Non-pigmented ciliary epithelial cell (primary cell): ENCODE measurements around the gene C7orf25.
A peak's percentile ranks its signal among the peaks of the same experiment; 100 is the strongest.

Experiments
- DNase-seq: peaks from one replicate; pipeline ENCODE4 v3.0.0-alpha.2; 2010; ENCODE audit warnings: low read depth

C7orf25 gene

DNA sequence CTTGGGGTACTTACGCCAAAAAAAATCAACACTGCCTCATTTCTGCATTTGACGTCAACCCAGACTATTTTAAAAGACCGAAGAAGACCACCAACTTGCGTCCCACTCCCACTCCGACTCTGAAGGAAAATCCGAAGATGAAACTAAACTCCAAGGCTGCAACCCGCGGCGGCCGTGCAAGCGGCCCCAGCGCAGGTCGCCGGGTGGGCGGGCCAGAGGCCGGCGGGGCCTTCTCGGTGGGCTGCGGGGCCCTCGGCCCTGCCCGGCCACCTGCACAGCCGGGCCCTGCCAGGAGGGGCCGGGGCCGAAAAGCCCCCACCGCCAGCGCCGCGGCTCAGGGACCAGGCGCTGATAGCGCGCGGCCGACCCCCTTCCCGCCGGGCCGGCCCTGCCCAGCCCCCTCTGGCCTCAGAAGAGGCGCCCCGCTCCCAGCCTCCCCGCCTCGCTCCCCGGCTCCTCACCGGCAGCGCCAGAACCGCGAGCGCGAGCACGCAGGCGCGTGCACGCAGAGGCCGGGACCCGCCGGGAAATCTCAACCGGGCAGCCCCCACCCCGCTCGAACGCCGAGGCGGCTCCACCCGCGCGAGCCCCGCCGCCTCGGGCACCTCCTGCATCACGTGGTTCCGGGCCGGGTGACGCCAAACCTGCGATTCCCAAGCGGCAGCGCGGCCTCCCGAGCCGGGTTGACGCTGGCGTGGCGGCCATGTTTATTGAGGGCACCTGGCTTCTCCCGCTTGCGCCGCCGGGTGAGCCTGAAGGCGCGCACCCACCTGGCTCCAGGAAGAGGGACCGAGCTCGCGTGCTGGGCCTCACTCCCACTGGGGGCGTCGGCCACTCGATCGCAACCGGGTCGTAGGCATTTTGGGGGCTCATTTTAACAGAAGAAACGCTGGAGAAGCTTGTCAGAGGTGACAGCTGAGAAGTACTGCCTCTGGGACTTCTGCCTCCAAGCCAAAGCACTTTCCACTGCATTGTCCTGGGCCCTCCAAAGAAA is at the start of gene C7orf25:
Gene C7orf25 (minus strand): TSS at position 617 of the 994 bp plus-strand sequence. CDS start 1,170 bp downstream, outside the sequence.
- no peak for DNase-seq

- DNase-seq, result no peak
These were observed 49.3 kb upstream of the C7orf25 start for GRCh38 chr7:42961170-42961569.

- DNase-seq, result no peak
These were observed 48.9 kb upstream of the C7orf25 start for GRCh38 chr7:42960762-42961161.

- DNase-seq, result no peak
These were observed 47.7 kb upstream of the C7orf25 start for GRCh38 chr7:42959549-42959948.

DNA sequence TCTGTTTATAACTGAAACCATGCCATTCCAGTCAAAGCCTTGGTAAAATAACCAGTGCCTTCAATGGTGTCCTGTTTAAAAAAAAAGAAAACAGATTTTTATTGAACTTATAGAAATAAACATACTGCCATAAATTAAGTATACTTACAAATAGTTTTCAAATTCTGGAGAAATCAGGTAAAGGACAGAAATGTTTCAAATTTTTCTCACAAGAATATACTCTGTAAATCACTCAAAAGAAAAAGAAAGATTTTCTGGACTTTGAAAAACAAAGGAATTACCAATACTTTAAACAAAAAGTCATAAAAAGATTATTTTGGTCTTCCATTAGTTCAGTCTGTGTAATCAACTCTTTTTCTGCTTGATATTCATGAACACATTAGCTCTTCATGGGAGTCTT is 44.2 kb upstream of the C7orf25 start:
- DNase-seq, result no peak

GRCh38 chr7:42953994-42954393 is 42.1 kb upstream of the C7orf25 start:
- no peak for DNase-seq

DNA sequence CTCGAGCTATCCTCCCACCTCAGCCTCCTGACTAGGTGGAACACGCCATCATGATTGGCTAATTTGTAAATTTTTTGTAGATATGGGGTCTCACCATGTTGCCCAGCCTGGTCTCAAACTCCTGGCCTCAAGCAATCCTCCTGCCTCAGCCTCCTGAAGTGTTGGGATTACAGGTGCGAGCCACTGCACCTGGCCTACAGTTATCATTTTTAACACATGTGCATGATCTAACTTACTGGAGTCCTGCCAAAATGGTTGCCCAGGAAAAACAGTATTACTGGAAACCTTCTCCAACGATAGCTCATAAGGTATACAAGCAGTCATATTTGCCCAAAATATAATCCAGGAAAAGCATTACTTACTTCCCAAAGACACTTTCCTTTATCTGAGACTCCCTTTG is 40.5 kb upstream of the C7orf25 start:
- DNase-seq, result no peak

DNA sequence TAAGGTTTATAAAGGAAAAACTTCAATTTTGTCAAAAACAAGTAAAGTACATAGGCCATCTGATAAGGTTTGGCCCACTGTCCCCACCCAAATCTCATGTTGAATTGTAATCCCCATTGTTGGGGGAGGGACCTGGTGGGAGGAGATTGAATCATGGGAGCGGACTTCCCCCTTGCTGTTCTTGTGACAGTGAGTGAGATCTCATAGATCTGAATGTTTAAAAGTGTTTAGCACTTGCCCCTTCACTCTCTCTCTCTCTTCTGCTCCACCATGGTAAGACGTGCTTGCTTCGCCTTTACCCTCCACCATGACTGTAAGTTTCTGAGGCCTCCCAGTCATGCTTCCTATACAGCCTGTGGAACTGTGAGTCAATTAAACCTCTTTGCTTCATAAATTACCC is 38.5 kb upstream of the C7orf25 start:
- DNase-seq, result no peak

DNA sequence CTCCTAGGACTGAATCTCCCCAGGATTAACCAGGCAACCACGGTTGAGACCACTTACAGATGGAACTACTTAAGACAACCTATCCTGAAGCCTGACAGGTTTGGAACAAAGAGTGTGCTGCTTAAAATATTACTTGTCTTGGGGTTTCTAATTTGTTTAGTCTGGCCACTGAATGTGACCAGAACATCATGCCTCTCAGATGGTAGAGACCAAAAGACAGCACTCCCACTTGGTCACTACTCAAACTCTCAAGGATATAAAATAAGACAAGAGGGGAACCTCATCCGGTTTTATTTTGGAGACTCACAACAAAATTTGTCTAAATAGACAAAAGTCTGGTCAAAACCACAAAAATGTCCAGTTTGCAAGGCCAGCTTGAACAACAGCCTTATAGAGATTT is 35.7 kb upstream of the C7orf25 start:
- DNase-seq, result no peak

GRCh38 chr7:42946627-42946950 is 34.7 kb upstream of the C7orf25 start:
- no peak for DNase-seq

DNA sequence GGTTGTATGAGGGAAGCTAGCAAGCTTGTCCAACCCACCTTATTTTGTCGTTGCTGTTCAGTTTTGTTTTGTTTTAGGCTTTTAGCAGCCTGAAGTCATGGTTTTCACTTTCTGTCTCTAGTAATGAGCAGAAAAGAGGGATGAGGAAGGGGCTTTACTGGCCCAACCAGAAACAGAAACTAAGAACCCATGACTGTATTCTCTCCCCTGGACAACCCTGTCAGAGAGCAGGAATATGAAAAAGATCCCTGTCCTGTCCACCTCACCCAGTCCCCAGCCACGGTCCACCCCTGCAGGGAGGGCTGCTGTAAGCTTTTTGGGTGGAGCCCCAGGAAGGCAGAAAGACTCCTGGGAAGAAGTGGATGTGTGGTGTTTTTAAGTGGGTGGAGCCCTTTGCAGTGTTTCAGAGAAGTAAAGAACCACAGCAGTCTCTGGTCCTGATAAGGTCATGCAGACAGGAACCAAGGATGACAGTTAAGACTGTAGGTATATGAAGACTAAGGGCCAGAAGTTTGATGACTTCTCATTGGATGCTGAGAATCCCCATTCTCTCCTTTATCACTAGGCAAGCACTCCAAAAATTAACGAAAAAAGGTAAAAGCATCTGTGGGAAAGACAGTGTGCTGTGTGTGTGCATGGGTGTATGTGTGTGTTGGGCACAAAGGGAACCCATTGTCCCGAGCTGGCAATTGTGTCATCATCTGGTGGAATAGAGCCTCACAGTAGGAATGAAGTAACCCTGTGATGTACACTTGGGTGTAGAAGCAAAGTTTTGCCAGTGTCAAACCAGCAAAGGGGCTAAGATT is 34.2 kb upstream of the C7orf25 start:
- no peak for DNase-seq

- peak; percentile 32 for DNase-seq
These were observed 29.3 kb upstream of the C7orf25 start for GRCh38 chr7:42940985-42941847.

DNA sequence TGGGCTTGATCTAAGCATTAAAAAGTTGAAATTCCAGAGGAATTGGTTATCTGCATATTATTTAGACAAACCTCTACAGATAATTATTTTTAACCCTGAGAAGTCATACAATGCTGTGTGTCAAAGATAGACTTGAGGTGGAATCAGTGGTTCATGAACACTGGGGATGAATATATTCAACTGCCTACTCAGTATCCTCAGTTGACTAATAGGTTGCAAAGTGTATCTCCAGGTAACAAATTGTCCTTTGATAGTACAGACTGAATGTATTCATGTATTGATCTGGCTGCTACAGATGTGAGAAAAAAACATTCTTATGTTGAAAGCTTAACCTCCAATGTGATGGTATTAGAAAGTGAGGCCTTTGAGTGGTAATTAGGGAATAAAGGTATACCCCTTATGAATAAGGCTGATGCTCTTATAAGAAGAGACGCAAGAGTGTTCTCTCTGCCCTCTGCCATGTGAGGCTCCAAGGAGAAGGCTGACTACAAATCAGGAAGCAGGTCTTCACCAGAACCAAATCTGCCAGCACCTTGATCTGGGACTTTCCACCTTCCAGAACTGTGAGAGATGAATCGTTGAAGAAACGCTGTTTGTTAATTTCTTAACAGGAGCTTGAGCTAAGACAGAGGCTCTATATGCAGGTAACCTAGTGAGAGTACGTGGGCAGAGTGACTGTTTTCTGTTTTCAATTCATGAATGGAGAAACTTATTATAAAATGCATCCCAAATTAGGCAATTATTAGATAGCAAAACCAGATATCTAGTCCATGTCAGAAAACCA is 27.8 kb upstream of the C7orf25 start:
- DNase-seq, result no peak

- DNase-seq, result no peak
These were observed 24.0 kb upstream of the C7orf25 start for GRCh38 chr7:42935861-42936260.

DNA sequence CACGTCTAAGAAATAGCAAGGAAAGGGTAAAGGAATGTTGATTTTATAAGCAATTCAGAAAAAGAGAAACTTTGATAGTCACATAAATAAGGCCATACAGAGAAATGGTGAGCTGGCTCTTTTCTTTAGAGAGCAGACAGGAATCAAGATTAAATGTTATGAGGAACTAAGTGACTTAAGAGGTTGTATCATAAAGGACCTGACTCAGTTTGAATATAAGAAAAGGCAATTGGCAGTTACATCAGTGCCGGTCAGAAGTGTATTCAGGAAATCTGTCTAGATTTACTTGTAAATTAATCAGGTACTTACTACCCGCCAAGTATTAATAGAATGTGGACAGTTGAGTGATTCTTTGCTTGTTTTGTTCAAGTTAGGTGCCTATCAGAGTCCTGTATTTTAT is 22.4 kb upstream of the C7orf25 start:
- no peak for DNase-seq

DNA sequence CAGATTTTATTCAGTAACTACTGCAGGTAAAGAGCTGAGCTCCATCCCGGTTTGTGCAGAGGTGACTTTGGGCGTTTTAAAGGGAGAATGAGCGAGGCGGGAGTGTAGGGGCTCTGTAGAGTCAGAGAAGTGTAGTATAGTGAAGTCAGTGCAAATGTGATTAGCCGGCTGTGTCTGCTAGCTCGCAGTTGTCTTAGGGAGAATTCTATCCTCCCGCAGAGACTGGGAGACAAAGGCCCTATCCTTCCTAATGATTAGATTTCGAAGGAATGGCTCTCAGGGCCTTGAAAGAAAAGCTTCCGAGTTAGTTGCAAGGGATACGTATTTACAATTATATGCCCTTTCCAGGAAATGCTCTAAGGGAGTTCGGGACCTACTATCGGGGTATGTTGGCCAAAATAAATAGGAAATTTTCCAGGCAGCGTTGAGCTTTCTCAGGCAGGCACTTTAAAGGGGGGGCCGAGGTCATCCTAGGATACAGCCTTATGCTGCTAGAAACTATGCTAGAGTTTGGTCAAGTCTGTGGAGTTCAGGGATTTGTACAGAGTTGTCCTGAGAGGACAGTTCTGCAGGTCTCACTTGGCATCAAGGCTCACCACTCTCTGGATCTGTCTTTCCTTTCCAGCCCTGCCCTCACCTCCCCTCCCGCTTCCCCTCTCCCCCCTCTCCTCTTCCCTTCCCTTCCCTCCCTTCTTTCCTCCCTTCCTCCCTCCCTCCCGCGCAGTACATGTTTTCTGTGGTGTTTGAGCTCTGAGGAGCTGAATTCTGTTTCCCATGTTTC is 21.1 kb upstream of the C7orf25 start:
- DNase-seq, result no peak

DNA sequence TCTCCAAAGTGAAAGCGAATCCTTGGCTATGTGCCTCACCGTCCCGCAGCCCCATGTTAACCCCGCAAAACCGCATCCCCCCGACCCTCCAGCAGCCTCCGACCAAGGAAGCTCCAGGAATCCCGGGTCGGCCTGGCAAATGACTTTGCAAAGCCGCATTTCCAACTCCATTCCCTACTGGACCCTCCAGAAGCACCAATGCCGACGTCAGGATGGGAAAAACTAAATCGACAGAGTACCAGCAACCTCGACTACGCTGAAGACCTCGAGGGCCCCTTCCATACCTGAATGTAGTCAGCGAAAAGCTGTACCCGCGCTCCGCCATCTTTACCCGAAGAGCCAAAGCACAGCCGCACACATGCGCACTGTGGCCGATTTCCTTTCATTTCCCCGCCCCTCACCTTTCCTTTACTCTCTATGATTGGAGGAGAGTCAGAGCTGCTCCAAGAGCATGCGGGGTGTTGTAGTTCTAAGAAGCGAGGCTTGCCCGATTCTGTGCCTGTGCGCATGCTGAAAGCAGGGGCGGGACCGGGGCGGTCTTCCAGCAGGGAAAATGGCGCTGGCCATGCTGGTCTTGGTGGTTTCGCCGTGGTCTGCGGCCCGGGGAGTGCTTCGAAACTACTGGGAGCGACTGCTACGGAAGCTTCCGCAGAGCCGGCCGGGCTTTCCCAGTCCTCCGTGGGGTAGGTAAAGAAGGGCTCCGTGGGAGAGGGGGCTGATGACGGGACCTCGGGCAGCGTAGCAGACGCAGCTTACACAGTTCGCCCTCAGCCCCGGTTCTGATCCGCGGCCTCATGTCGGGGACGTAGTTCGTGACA is 20.2 kb upstream of the C7orf25 start, which contains the start of the genes MRPL32 and PSMA2:
Gene MRPL32 (plus strand): TSS at position 543 of the 818 bp plus-strand sequence. CDS start 11 bp downstream, at position 554.
Gene PSMA2 (minus strand): TSS at position 341 of the 818 bp plus-strand sequence. CDS start 16 bp downstream, at position 325.
- DNase-seq, result peak; percentile 93

DNA sequence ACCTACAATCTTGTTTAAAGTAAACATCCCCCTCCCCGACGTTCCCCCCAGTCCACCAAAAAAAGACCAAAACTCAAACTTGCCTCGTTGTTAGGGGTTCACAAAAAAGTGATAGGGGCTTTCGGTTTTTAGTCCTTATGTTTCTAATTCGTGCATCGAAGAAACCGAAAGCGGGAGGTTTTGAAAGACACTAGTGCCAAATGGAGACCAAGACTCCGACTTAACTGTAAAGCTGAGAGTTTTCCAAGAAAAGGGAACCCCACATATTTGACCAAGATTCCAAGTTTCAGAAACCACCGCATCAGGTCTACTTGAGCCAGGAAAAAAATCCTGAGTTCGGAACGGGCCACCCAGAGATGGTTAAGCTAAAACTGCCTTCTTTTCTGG is 19.6 kb upstream of the C7orf25 start:
- no peak for DNase-seq

- no peak for DNase-seq
These were observed 19.0 kb upstream of the C7orf25 start for GRCh38 chr7:42930889-42931288.
